WTC11 (cell line): Measurements from ENCODE around the gene SRSF3. TPM values are rescaled to one million over a fixed set of nuclear protein-coding genes. Genes with fewer than 3 reads are reported as not detected.

Experiments used
- ATAC-seq: fragments of 200-7000 bp; cut with Tn5 transposase; 2 replicates; pipeline ENCODE4 v1.10.0; 2021; ENCODE audit warnings: mild to moderate bottlenecking, moderate library complexity
- CTCF ChIA-PET: fragments of 300-600 bp; sonication (Branson Sonifier 250); formaldehyde crosslinking; loops from one replicate; lab custom pipeline; 2021; ENCODE audit warnings: antibody characterized with exemption; lab: Charles Lee
- POLR2A ChIA-PET: fragments of 350-600 bp; sonication (Branson Sonifier 250); formaldehyde crosslinking; loops from one replicate; lab custom pipeline; 2021; ENCODE audit warnings: antibody characterized with exemption; lab: Charles Lee
- DNase-seq: peaks from one replicate; pipeline ENCODE4 v3.0.0; 2021; ENCODE audit warnings: low spot score
- H3K27ac Mint-ChIP-seq: 2 replicates; pipeline ENCODE4 v1.8.0; 2021; ENCODE audit warnings: mixed read lengths
- H3K27me3 Mint-ChIP-seq: 2 replicates; pipeline ENCODE4 v1.8.0; 2021; ENCODE audit warnings: low read depth, mild to moderate bottlenecking, moderate library complexity, mixed read lengths
- H3K36me3 Mint-ChIP-seq: 2 replicates; pipeline ENCODE4 v1.8.0; 2021; ENCODE audit warnings: mixed read lengths
- H3K4me1 Mint-ChIP-seq: 2 replicates; pipeline ENCODE4 v1.8.0; 2022; ENCODE audit warnings: mixed read lengths
- H3K4me3 Mint-ChIP-seq: 2 replicates; pipeline ENCODE4 v1.8.0; 2021; ENCODE audit warnings: mild to moderate bottlenecking, moderate library complexity, mixed read lengths
- H3K9me3 Mint-ChIP-seq: 2 replicates; pipeline ENCODE4 v1.8.0; 2021; ENCODE audit warnings: mixed read lengths
- ARID4B ChIP-seq: sonication (generic); formaldehyde crosslinking; IDR thresholded peaks from 2 replicates; pipeline ENCODE4 v1.8.0; 2023; ENCODE audit warnings: missing genetic modification reagents, mild to moderate bottlenecking, borderline replicate concordance
- CREB1 ChIP-seq: sonication (generic); formaldehyde crosslinking; IDR thresholded peaks from 2 replicates; pipeline ENCODE4 v1.8.0; 2023; ENCODE audit warnings: mild to moderate bottlenecking, missing genetic modification reagents
- ESRRA ChIP-seq: sonication (generic); formaldehyde crosslinking; IDR thresholded peaks from 2 replicates; pipeline ENCODE4 v1.8.1; 2022; ENCODE audit warnings: mild to moderate bottlenecking, missing genetic modification reagents, borderline replicate concordance
- FOXP1 ChIP-seq: sonication (generic); formaldehyde crosslinking; IDR thresholded peaks from 2 replicates; pipeline ENCODE4 v1.8.0; 2022; ENCODE audit warnings: missing genetic modification reagents, mild to moderate bottlenecking, moderate library complexity, borderline replicate concordance
- GABPB1 ChIP-seq: sonication (generic); formaldehyde crosslinking; IDR thresholded peaks from 2 replicates; pipeline ENCODE4 v1.8.1; 2023; ENCODE audit warnings: mild to moderate bottlenecking, missing genetic modification reagents
- JAZF1 ChIP-seq: fragments of 250-450 bp; sonication (Bioruptor Pico); IDR thresholded peaks from 2 replicates; pipeline ENCODE4 v1.9.0; 2021; ENCODE audit warnings: moderate library complexity, mild to moderate bottlenecking, inconsistent platforms
- KAT7 ChIP-seq: sonication (generic); formaldehyde crosslinking; IDR thresholded peaks from 2 replicates; pipeline ENCODE4 v1.8.1; 2023; ENCODE audit warnings: missing genetic modification reagents, mild to moderate bottlenecking, borderline replicate concordance
- NFATC4 ChIP-seq: fragments of 250-450 bp; sonication (Bioruptor Pico); IDR thresholded peaks from 2 replicates; pipeline ENCODE4 v1.9.0; 2021; ENCODE audit warnings: mild to moderate bottlenecking
- OVOL2 ChIP-seq: fragments of 250-450 bp; sonication (Bioruptor Pico); IDR thresholded peaks from 2 replicates; pipeline ENCODE4 v1.9.0; 2021; ENCODE audit warnings: mild to moderate bottlenecking, borderline replicate concordance
- TEAD4 ChIP-seq: sonication (generic); formaldehyde crosslinking; IDR thresholded peaks from 2 replicates; pipeline ENCODE4 v1.8.0; 2022; ENCODE audit warnings: mild to moderate bottlenecking, missing genetic modification reagents
- USF2 ChIP-seq: sonication (generic); formaldehyde crosslinking; IDR thresholded peaks from 2 replicates; pipeline ENCODE4 v1.8.1; 2023; ENCODE audit warnings: mild to moderate bottlenecking, missing genetic modification reagents, moderate library complexity
- ZMAT4 ChIP-seq: fragments of 250-450 bp; sonication (Bioruptor Pico); IDR thresholded peaks from 2 replicates; pipeline ENCODE4 v1.9.0; 2021; ENCODE audit warnings: mild to moderate bottlenecking
- ZNF138 ChIP-seq: sonication (generic); formaldehyde crosslinking; conservative IDR thresholded peaks from 2 replicates; pipeline ENCODE4 v1.8.1; 2022; ENCODE audit warnings: mild to moderate bottlenecking, moderate library complexity, missing genetic modification reagents
- ZNF219 ChIP-seq: sonication (generic); formaldehyde crosslinking; IDR thresholded peaks from 2 replicates; pipeline ENCODE4 v1.8.0; 2023; ENCODE audit warnings: missing genetic modification reagents, mild to moderate bottlenecking, borderline replicate concordance
- ZNF423 ChIP-seq: fragments of 250-450 bp; sonication (Bioruptor Pico); IDR thresholded peaks from 2 replicates; pipeline ENCODE4 v2.1.2; 2022; ENCODE audit warnings: mild to moderate bottlenecking, moderate library complexity
- ZNF425 ChIP-seq: fragments of 250-450 bp; sonication (Bioruptor Pico); conservative IDR thresholded peaks from 2 replicates; pipeline ENCODE4 v1.9.0; 2021; ENCODE audit warnings: mild to moderate bottlenecking
- total RNA-seq: library from RNA; stranded (reverse); gene quantifications from 3 replicates; pipeline ENCODE4 v1.2.3, GENCODE V29; 2021

The SRSF3 gene
- total RNA-seq, 1 experiment from 2014 or later, result 554 TPM

GRCh38 chr6:36563928-36564284 is 30.3 kb upstream of the SRSF3 start:
- DNase-seq, result no peak
- ChIA-PET POLR2A (no interaction called here), CTCF (interaction anchor here (0.7 kb wide), 1 partner anchor 36 kb away, joined by 4 read pairs; no protein-coding TSS in a partner anchor)
- no peaks in the 10 kb centered on the region for H3K9me3 Mint-ChIP-seq
- H3K4me3 Mint-ChIP-seq, result no peak overlapping the region
- no peak for TF ChIP-seq ZNF219
- no peak for ATAC-seq
- H3K27ac Mint-ChIP-seq, result no peak overlapping the region
- H3K36me3 Mint-ChIP-seq, result no peaks in the 10 kb centered on the region
- no peaks in the 10 kb centered on the region for H3K27me3 Mint-ChIP-seq
- no peaks in the 10 kb centered on the region for H3K4me1 Mint-ChIP-seq

GRCh38 chr6:36566418-36566905 is 27.7 kb upstream of the SRSF3 start:
- POLR2A ChIA-PET, result no interaction called here
- ATAC-seq, result no peak
- H3K4me3 Mint-ChIP-seq, result no peak overlapping the region
- TF ChIP-seq ARID4B (CRISPR knock-in tag) (no peak), GABPB1 (peak; percentile 45)
- no peaks in the 10 kb centered on the region for H3K27me3 Mint-ChIP-seq
- no peaks in the 10 kb centered on the region for H3K36me3 Mint-ChIP-seq
- DNase-seq, result no peak
- CTCF ChIA-PET, result interaction anchor here (1.7 kb wide), 1 partner anchor 13 kb away, joined by 7 read pairs; no protein-coding TSS in a partner anchor
- H3K27ac Mint-ChIP-seq, result no peak overlapping the region
- no peaks in the 10 kb centered on the region for H3K4me1 Mint-ChIP-seq
- no peaks in the 10 kb centered on the region for H3K9me3 Mint-ChIP-seq

- H3K27me3 Mint-ChIP-seq, result no peaks in the 10 kb centered on the region
- no peak overlapping the region for H3K27ac Mint-ChIP-seq
- CTCF ChIA-PET, result no interaction called here
- DNase-seq (no peak), ATAC-seq (no peak)
- no peaks in the 10 kb centered on the region for H3K4me1 Mint-ChIP-seq
- POLR2A ChIA-PET, result no interaction called here
- peaks cover 5% of the 10 kb centered on the region for H3K9me3 Mint-ChIP-seq
- H3K36me3 Mint-ChIP-seq, result no peaks in the 10 kb centered on the region
- H3K4me3 Mint-ChIP-seq, result no peak overlapping the region
- TF ChIP-seq ZNF425 (CRISPR knock-in tag) (no peak), USF2 (CRISPR knock-in tag) (no peak), JAZF1 (CRISPR knock-in tag) (no peak), FOXP1 (no peak)
These were observed 23.9 kb upstream of the SRSF3 start for GRCh38 chr6:36570264-36570663.

- no peak overlapping the region for H3K4me3 Mint-ChIP-seq
- H3K36me3 Mint-ChIP-seq, result no peaks in the 10 kb centered on the region
- no peaks in the 10 kb centered on the region for H3K27me3 Mint-ChIP-seq
- H3K27ac Mint-ChIP-seq, result no peak overlapping the region
- ATAC-seq, result no peak
- ChIA-PET CTCF (no interaction called here), POLR2A (no interaction called here)
- no peak for DNase-seq
- H3K4me1 Mint-ChIP-seq, result no peaks in the 10 kb centered on the region
- peaks cover 5% of the 10 kb centered on the region for H3K9me3 Mint-ChIP-seq
- no peak for TF ChIP-seq ESRRA
- TF ChIP-seq ZMAT4 (CRISPR knock-in tag), result no peak
- no peak for TF ChIP-seq CREB1
- no peak for TF ChIP-seq TEAD4 (CRISPR knock-in tag)
- no peak for TF ChIP-seq ZNF423 (CRISPR knock-in tag)
- no peak for TF ChIP-seq ZNF425 (CRISPR knock-in tag)
- no peak for TF ChIP-seq KAT7 (CRISPR knock-in tag)
- no peak for TF ChIP-seq OVOL2 (CRISPR knock-in tag)
- TF ChIP-seq USF2 (CRISPR knock-in tag), result no peak
- TF ChIP-seq NFATC4 (CRISPR knock-in tag), result no peak
- no peak for TF ChIP-seq ZNF138 (CRISPR knock-in tag)
These were observed 22.8 kb upstream of the SRSF3 start for GRCh38 chr6:36571122-36572043.
